Measurements from ENCODE around the gene DDX23.

DNA sequence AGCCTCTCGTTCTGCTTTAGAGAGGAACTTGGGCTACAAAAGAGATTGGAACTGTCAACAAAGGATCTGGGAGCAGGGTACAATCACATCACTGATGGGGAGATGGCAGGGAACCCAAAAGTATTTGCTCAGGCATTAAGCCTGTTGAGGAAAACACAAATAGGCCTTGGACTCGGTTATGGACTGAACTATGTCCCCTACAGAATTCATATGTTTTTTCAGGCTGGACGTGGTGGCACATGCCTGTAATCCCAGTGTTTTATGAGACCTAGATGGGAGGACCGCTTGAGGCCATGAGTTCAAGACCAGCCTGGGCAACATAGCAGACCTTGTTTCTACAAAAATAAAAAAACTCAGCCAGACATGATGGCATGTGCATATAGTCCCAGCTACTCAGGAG lies 13.9 kb downstream of the DDX23 start:
- no peak for TF ChIP-seq GATA3 (IDR thresholded peaks at IDR 0.05; ENCODE audit: low read depth, low read length)
- TF ChIP-seq GATA2 (IDR thresholded peaks at IDR 0.05; ENCODE audit: low read depth, low read length), result no peak

Measured in SH-SY5Y (cell line).